GM23248 (cell line): ENCODE data around the gene EHMT1. TPM values are rescaled to one million over a fixed set of nuclear protein-coding genes. Genes with fewer than 3 reads are reported as not detected.

Experiments
- DNase-seq: peaks from one replicate; pipeline ENCODE4 v3.0.0-alpha.2; 2015
- H2AFZ ChIP-seq: fragments of 200-600 bp; sonication (generic); 2 replicates; pipeline ENCODE4 v1.6.1; 2016; ENCODE audit warnings: antibody characterized with exemption
- H3F3A ChIP-seq: fragments of 200-600 bp; sonication (generic); 2 replicates; pipeline ENCODE4 v1.6.1; 2016; ENCODE audit warnings: mild to moderate bottlenecking, antibody characterized with exemption, mixed run types; ENCODE audit not compliant: insufficient read depth
- H3K27ac ChIP-seq: fragments of 200-600 bp; sonication (generic); 2 replicates; pipeline ENCODE4 v1.5.1; 2016; ENCODE audit warnings: mild to moderate bottlenecking
- H3K27me3 ChIP-seq: fragments of 200-600 bp; sonication (generic); replicated peaks from 2 replicates; pipeline ENCODE4 v1.6.1; 2016; ENCODE audit warnings: mild to moderate bottlenecking; ENCODE audit not compliant: insufficient read depth
- H3K36me3 ChIP-seq: fragments of 200-600 bp; sonication (generic); 2 replicates; pipeline ENCODE4 v1.6.1; 2016; ENCODE audit warnings: low read depth, mild to moderate bottlenecking
- H3K4me1 ChIP-seq: fragments of 200-600 bp; sonication (generic); 2 replicates; pipeline ENCODE4 v1.6.1; 2016; ENCODE audit warnings: mild to moderate bottlenecking; ENCODE audit not compliant: insufficient read depth
- H3K4me2 ChIP-seq: fragments of 200-600 bp; sonication (generic); one replicate; pipeline ENCODE4 v1.6.1; 2016; ENCODE audit warnings: mild to moderate bottlenecking; ENCODE audit not compliant: unreplicated experiment
- H3K4me3 ChIP-seq: fragments of 200-600 bp; sonication (generic); 2 replicates; pipeline ENCODE4 v1.5.1; 2016; ENCODE audit warnings: mild to moderate bottlenecking
- H3K79me2 ChIP-seq: fragments of 200-600 bp; sonication (generic); 2 replicates; pipeline ENCODE4 v1.6.1; 2016; ENCODE audit warnings: mild to moderate bottlenecking; ENCODE audit not compliant: insufficient read depth
- H3K9ac ChIP-seq: fragments of 200-600 bp; sonication (generic); 2 replicates; pipeline ENCODE4 v1.6.1; 2016; ENCODE audit warnings: mild to moderate bottlenecking
- H3K9me2 ChIP-seq: fragments of 200-600 bp; sonication (generic); 2 replicates; pipeline ENCODE4 v1.6.1; 2016; ENCODE audit warnings: mixed run types, mild to moderate bottlenecking, moderate library complexity; ENCODE audit not compliant: insufficient read depth
- H3K9me3 ChIP-seq: fragments of 200-600 bp; sonication (generic); one replicate; pipeline ENCODE4 v1.6.1; 2017; ENCODE audit warnings: low read depth
- H4K20me1 ChIP-seq: fragments of 200-600 bp; sonication (generic); 2 replicates; pipeline ENCODE4 v1.6.0; 2016; ENCODE audit not compliant: insufficient read depth
- EZH2 ChIP-seq: fragments of 200-600 bp; sonication (generic); IDR thresholded peaks from 2 replicates; pipeline ENCODE4 v1.6.1; 2018; ENCODE audit warnings: antibody characterized with exemption, mild to moderate bottlenecking; ENCODE audit not compliant: insufficient read depth, poor library complexity, severe bottlenecking
- EZH2phosphoT487 ChIP-seq: fragments of 200-600 bp; sonication (generic); IDR thresholded peaks from 2 replicates; pipeline ENCODE4 v1.6.1; 2018; ENCODE audit warnings: antibody characterized with exemption, moderate library complexity, mild to moderate bottlenecking, low read depth; ENCODE audit not compliant: insufficient read depth
- WGBS, 2 experiments: methylation state at CpG; one replicate each; pipeline ENCODE4 v1.1.6; 2015 to 2017; ENCODE audit warnings: low lambda C conversion rate in 2 of 2, low coverage in 1 of 2; ENCODE audit errors: missing lambda C conversion rate in 2 of 2; 5-methylcytosine and 5-hydroxymethylcytosine counted together
- in situ Hi-C: fragments of 300-500 bp; cut with MboI; formaldehyde crosslinking; loops from 2 replicates; pipeline ENCODE4 v1.15.0; 2020
- polyA plus RNA-seq: library from polyadenylated mRNA; unstranded; fragments of >200 nt; fragmentation: Nextera tagmentation; extraction: Ambion mirVana; gene quantifications from 2 replicates; pipeline ENCODE4 v1.2.1, GENCODE V29; 2016
- total RNA-seq: library from RNA; depleted of rRNA; stranded (reverse); fragments of >200 nt; shearing (Covaris generic); gene quantifications from 2 replicates; pipeline ENCODE4 v1.2.3, GENCODE V29; 2014

Gene EHMT1
- total and polyA plus RNA-seq, 2 experiments from 2014 or later: 26.8 to 31.0 TPM

DNA sequence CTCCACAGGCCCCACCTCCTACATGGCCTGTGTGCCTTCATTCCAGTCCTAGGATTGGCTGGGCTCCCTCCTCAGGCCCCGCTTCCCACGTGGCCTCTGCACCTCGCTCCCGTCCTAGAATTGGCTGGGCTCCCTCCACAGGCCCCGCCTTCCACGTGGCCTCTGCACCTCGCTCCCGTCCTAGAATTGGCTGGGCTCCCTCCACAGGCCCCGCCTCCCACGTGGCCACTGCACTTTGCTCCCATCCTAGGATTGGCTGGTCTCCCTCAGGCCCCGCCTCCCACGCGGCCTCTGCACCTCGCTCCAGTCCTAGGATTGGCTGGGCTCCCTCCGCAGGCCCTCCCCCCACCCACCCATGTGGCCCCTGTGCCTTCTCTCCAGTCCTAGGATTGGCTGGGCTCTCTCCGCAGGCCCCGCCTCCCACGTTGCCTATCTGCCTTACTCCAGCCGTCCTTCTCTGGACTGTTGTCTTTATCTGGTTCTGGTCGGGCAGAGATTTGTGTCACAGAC, 213.4 kb downstream of the EHMT1 start:
- Histone ChIP-seq H3K79me2 (no peaks in the 10 kb centered on the region; the same call in 1 of the 2 replicates), H3K4me1 (no peaks in the 10 kb centered on the region), H2AFZ (no peak overlapping the region), H4K20me1 (no peaks in the 10 kb centered on the region), H3K27ac (no peak overlapping the region), H3K9me3 (no peaks in the 10 kb centered on the region), H3K4me2 (no peak overlapping the region), H3K9ac (no peak overlapping the region), H3F3A (no peaks in the 10 kb centered on the region), H3K4me3 (no peak overlapping the region), H3K27me3 (no peaks in the 10 kb centered on the region), H3K9me2 (no peaks in the 10 kb centered on the region), H3K36me3 (peaks cover 3% of the 10 kb centered on the region; the same call in 1 of the 2 replicates)
- in situ Hi-C loops: no loop called here
- DNase-seq: no peak
- WGBS, 2 experiments: 97 to 99% methylated on average over 14 to 20 of the region's 20 CpGs
- no peak for TF ChIP-seq EZH2
- TF ChIP-seq EZH2phosphoT487: no peak

DNA sequence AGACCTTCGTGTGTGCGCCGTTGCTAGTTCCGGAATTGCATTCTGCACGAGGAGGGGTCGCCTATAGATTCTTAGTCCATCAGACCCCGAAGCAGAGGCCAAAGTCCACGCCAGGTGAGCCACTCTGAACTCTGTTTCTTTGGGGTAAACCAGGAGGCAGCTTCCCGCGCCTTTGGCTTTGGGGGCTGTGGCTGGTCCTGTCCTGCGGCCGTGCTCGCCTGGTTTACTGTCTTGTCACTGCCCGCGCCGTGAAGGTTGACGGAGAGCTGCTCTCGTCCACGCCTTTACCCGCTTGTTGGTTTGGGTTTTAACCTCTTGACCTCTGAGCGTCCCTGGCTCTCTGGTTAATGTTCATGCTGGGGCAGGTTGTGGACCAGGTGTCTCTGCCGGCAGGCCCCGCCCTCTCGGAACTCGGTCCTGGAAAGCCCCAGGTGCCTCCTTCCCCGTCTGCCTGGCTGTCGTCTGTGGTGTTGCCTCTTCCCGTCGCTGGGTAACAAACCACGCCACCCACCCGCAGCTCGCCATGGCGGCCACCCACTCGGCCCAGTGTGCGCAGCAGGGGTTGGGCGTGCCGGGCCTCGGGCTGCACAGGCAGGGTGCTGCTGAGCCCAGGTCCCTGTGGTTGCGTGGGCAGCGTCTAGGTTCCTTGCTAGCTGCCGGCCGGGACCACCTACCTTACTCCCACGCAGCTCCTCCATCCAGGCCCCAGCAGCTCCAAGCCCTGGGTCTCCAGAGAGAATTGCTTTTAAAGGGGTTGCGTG, 214.2 kb downstream of the EHMT1 start:
- H3K4me3 ChIP-seq: no peak overlapping the region
- no peaks in the 10 kb centered on the region for H4K20me1 ChIP-seq
- no peak overlapping the region for H3K9ac ChIP-seq
- WGBS, 2 experiments: 93 to 96% methylated on average over 40 to 44 of the region's 44 CpGs
- no peaks in the 10 kb centered on the region; the same call in 1 of the 2 replicates for H3K79me2 ChIP-seq
- TF ChIP-seq EZH2phosphoT487 (no peak), EZH2 (no peak)
- no peaks in the 10 kb centered on the region for H3K4me1 ChIP-seq
- no peak overlapping the region for H3K4me2 ChIP-seq
- no peaks in the 10 kb centered on the region for H3K9me3 ChIP-seq
- DNase-seq: no peak
- no peaks in the 10 kb centered on the region for H3K9me2 ChIP-seq
- H3K27me3 ChIP-seq: no peaks in the 10 kb centered on the region
- peaks cover 3% of the 10 kb centered on the region; the same call in 1 of the 2 replicates for H3K36me3 ChIP-seq
- H2AFZ ChIP-seq: no peak overlapping the region
- H3K27ac ChIP-seq: no peak overlapping the region
- in situ Hi-C loops: no loop called here
- H3F3A ChIP-seq: no peaks in the 10 kb centered on the region

GRCh38 chr9:137833721-137834613, 215.2 kb downstream of the EHMT1 start:
- no peaks in the 10 kb centered on the region for H3K9me3 ChIP-seq
- H3K4me3 ChIP-seq: no peak overlapping the region
- H3K9me2 ChIP-seq: no peaks in the 10 kb centered on the region
- TF ChIP-seq EZH2 (no peak), EZH2phosphoT487 (no peak)
- H3K27ac ChIP-seq: no peak overlapping the region
- no peak overlapping the region for H3K9ac ChIP-seq
- H3F3A ChIP-seq: no peaks in the 10 kb centered on the region
- no peaks in the 10 kb centered on the region for H4K20me1 ChIP-seq
- H3K4me1 ChIP-seq: no peaks in the 10 kb centered on the region
- no peak overlapping the region for H3K4me2 ChIP-seq
- no peak for DNase-seq
- peaks cover 3% of the 10 kb centered on the region; the same call in 1 of the 2 replicates for H3K36me3 ChIP-seq
- 96 to 97% methylated on average over 60 to 68 of the region's 73 CpGs for WGBS, 2 experiments
- H2AFZ ChIP-seq: no peak overlapping the region
- H3K79me2 ChIP-seq: no peaks in the 10 kb centered on the region; the same call in 1 of the 2 replicates
- H3K27me3 ChIP-seq: no peaks in the 10 kb centered on the region
- in situ Hi-C loops: no loop called here

GRCh38 chr9:137834846-137835546, 216.2 kb downstream of the EHMT1 start:
- Histone ChIP-seq H3K27ac (no peak overlapping the region), H3K9me2 (no peaks in the 10 kb centered on the region), H2AFZ (no peak overlapping the region), H3K4me1 (no peaks in the 10 kb centered on the region), H3K4me2 (no peak overlapping the region), H3K4me3 (no peak overlapping the region), H3K9me3 (no peaks in the 10 kb centered on the region), H3K36me3 (peaks cover 3% of the 10 kb centered on the region; the same call in 1 of the 2 replicates), H3F3A (no peaks in the 10 kb centered on the region), H3K9ac (no peak overlapping the region), H4K20me1 (no peaks in the 10 kb centered on the region), H3K27me3 (no peaks in the 10 kb centered on the region), H3K79me2 (no peaks in the 10 kb centered on the region; the same call in 1 of the 2 replicates)
- TF ChIP-seq EZH2phosphoT487: no peak
- no peak for TF ChIP-seq EZH2
- no peak for DNase-seq
- WGBS, 2 experiments: 95 to 98% methylated on average over 48 to 66 of the region's 66 CpGs
- in situ Hi-C loops: no loop called here
